ENCODE results near the gene RTF1.

DNA sequence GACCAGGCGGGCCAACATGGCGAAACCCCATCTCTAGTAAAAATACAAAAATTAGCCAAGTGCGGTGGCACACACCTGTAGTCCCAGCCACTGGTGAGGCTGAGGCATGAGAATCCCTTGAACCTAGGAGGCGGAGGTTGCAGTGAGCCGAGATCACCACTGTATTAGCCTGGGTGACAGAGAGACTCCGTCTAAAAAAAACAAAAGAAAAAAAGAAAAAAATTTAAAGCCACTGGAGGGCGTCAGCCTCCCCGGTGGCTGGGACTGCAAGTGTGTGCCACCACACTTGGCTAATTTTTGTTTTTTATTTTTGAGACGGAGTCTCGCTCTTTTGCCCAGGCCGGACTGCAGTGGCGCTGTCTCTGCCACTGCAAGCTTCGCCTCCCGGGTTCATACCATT lies 7.9 kb downstream of the RTF1 start:
- TF ChIP-seq, protein P1, sequence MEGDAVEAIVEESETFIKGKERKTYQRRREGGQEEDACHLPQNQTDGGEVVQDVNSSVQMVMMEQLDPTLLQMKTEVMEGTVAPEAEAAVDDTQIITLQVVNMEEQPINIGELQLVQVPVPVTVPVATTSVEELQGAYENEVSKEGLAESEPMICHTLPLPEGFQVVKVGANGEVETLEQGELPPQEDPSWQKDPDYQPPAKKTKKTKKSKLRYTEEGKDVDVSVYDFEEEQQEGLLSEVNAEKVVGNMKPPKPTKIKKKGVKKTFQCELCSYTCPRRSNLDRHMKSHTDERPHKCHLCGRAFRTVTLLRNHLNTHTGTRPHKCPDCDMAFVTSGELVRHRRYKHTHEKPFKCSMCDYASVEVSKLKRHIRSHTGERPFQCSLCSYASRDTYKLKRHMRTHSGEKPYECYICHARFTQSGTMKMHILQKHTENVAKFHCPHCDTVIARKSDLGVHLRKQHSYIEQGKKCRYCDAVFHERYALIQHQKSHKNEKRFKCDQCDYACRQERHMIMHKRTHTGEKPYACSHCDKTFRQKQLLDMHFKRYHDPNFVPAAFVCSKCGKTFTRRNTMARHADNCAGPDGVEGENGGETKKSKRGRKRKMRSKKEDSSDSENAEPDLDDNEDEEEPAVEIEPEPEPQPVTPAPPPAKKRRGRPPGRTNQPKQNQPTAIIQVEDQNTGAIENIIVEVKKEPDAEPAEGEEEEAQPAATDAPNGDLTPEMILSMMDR (IDR thresholded peaks at IDR 0.05), result no peak
- TF ChIP-seq ZFX (IDR thresholded peaks at IDR 0.05; ENCODE audit: borderline replicate concordance), result no peak

Measured in 22Rv1 (cell line).